ENCODE results near the gene GALR2.
"Not testable (repeated sequence)": the region's sequence is repeated elsewhere in the genome, so short reads cannot be mapped to it uniquely, and the experiment has no call there.

The GALR2 gene

DNA sequence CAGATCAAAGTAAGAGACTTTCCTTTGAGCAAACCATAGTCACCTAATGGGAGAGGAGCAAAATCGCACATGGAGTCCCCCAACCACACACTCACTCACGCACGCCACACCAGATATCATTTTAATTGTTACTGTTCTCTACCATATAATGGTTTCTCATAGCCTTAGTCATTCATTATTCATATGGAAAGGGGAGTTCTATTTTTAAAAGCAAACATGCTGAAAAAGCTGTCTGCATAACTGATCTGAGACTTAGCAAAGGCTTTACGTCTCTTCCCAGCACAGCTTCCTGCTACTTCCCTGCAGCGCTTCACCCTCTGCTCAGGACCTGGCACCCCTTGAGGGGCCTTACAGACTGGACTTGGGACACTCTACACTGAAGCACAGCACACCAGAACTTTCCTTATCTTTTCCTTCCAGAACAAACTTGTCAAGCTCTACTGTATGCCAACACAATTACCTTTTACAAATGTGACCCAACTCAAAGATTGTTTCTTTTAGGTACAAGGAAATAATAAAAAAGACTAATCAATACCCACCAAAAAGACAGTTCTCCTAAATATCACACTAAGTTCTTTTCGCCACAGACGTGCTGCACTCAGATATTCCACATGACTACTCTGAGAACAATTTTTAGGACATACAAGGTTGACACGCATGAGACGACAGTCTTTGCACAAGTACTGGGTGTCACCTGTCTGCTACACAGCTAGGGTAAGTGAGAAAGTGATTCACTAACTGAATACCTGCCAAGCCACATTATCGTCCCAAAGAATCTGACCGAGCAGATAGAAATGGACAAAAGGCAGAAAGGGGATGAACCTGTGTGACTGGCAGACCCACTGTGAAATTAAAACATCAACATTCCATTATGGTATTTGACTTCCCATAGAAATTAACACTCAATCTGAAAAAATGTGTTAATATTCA, 23.8 kb upstream of the GALR2 start:
- DNase-seq: no peak

DNA sequence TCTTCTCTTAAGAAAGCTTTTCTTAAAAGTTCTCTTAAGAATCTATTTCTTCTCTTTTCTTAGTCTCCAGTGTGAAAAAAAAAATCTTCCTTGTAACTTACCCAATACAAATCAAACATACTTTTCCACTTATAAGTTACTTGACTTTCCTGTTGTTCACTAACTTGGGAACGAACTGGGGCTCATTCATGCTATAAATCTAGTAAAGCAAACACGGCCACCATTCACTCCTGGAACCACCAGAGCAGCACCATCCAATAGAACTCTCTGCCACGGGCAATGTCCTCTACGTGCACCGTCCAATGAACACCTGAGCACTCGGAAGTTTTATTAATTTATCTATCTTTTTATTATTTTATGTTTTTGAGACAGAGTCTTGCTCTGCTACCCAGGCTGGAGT, 23.0 kb upstream of the GALR2 start:
- DNase-seq: no peak

GRCh38 chr17:76053246-76054111, 21.1 kb upstream of the GALR2 start:
- peak; percentile 30 for DNase-seq

DNA sequence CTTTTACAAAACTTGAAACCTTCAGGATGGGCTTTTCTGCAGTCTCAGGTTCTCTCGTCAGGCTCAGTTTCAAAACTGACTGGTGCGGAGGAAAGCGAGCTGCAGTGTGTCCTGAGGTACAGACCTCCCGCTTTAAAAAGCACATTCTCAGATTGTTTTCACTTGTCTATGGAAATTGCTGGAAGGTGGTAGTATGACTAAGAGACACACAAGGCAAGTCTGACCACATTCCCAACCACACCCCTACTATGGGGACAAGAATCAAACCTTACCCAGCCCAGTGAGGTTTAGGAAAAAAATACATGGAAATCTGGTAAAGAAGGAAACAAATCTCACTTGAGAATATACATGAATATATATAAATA, 20.5 kb upstream of the GALR2 start:
- no peak for DNase-seq

GRCh38 chr17:76056882-76057281, 17.7 kb upstream of the GALR2 start:
- no peak for DNase-seq

DNA sequence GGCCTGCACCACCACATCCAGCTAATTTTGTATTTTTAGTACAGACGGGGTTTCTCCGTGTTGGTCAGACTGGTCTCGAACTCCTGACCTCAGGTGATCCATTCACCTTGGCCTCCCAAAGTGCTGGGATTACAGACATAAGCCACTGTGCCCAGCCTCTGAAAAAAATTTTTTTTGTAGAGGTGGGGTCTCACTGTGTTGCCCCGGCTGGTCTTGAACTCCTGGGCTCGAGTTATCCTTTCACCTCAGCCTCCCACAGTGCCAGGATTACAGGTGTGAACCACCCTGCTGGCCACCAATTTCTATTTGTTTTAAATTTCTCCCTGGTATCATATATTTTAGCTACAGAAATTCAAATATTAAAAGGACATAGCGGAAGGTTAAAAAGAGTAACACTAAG, 16.3 kb upstream of the GALR2 start:
- not testable (repeated sequence) for DNase-seq

- peak; percentile 50 for DNase-seq
Measured at GRCh38 chr17:76063875-76064546, 10.6 kb upstream of the GALR2 start.

GRCh38 chr17:76065775-76066174, 8.8 kb upstream of the GALR2 start:
- DNase-seq: no peak

GRCh38 chr17:76071531-76072147, 2.9 kb upstream of the GALR2 start:
- DNase-seq: peak; percentile 27

DNA sequence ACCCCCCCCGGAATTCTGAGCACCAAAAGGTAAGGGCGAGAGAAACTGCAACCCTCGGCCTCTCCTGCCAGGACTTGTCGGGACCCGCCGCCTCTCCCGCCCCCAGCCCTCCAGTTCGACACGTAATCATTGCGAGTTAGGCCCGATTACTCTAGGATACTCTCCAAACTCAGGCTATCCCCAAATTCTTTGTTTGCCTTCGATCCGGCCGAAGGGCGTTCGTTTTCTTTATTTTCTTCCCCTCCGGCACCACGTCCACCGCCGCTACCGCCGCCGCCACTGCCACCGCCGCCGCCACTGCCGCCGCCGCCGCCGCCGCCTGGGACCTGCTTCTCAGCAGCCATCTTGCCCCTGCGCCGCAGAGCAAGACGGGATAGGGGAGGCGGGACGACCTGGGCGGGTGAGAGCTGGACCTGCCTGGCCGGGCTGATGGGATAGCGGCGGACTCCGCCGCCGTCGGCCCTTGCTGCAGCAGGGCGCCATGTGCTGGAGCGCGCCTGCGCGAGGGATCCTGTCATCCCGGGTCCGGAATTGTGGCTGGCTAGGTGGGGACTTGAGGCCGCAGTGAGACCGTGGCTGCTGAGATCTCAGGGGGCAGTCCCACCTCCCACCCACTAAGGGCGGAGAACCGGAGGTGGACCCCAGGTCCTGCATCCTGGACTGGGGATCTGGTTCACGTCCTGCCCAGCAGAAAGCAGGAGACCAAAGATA, 2.3 kb upstream of the GALR2 start, which contains the start of gene SRP68:
SRP68 (minus strand) TSS at position 370 of the 711 bp plus-strand sequence; CDS start at position 344, 26 bp downstream.
- peak; percentile 79 for DNase-seq

DNA sequence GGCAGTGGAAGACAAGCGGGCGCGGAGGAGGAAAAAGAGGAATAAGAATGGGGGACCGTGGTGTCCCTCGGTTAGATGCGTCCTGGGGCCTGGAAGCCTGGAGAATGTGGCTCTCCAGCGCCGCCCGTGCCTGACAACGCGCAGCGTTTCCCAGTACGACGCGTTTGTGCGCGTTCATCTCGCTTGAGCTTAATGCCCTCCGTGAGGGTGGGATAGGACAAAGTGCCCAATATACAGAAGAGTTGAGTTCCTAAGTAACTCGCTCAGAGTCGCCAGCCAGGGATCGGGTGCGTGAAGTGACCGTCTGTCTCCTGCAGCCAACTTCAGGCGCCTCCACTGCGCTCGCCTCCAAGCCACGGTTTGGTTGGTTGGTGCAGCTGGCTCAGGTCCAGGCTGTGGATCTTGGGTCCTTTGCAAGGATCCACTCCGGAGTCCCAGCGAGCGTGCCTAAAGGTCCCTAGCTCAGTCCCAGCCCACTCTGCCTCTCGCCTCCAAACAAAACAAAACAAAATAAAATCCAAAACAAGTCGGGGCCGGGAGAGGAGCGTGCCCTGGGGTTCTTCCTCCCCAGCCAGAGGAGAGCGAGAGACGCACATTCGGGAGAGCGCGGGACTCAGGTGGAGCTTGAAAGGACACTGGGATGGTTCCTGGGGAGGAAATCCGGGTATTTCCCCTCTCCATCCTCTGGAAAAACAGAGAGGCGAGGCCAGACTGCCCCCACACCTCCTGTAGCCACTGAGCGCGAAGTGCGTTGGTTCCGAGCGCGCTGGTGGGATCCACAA, 974 bp downstream of the GALR2 start:
- peak; percentile 35 for DNase-seq

DNA sequence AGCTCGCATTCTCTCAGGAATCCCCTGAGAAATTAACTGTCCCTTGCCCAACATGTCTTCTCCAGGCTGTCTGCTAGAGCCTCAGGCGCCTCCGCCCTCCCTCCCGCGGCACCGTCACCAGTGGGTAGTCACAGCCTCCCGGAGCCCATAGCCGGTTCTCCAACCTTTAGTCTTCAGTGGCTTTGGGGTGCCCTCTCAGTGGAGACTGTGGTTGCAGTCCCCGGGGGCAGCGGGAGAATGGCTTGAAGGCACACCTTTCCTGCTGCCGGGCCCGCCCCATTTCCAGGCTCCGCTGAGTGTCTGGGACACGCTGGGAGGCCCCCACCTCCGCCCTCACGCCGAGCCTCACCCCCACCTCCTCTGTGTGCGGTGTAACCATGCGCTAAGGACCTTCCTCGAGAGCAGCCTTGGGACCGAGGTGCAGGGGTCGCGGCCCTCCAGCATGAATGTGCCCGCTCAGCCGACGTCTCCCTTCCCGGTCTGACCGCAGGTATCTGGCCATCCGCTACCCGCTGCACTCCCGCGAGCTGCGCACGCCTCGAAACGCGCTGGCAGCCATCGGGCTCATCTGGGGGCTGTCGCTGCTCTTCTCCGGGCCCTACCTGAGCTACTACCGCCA, 1.7 kb downstream of the GALR2 start:
- no peak for DNase-seq

DNA sequence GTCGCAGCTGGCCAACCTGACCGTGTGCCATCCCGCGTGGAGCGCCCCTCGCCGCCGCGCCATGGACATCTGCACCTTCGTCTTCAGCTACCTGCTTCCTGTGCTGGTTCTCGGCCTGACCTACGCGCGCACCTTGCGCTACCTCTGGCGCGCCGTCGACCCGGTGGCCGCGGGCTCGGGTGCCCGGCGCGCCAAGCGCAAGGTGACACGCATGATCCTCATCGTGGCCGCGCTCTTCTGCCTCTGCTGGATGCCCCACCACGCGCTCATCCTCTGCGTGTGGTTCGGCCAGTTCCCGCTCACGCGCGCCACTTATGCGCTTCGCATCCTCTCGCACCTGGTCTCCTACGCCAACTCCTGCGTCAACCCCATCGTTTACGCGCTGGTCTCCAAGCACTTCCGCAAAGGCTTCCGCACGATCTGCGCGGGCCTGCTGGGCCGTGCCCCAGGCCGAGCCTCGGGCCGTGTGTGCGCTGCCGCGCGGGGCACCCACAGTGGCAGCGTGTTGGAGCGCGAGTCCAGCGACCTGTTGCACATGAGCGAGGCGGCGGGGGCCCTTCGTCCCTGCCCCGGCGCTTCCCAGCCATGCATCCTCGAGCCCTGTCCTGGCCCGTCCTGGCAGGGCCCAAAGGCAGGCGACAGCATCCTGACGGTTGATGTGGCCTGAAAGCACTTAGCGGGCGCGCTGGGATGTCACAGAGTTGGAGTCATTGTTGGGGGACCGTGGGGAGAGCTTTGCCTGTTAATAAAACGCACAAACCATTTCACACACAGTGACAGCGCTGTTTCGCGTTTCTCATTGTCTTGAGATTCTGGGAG, 2.4 kb downstream of the GALR2 start:
- DNase-seq: peak; percentile 36

- no peak for DNase-seq
Measured at GRCh38 chr17:76077584-76078110, 3.1 kb downstream of the GALR2 start.

- not testable (repeated sequence) for DNase-seq
Measured at GRCh38 chr17:76078370-76078769, 3.8 kb downstream of the GALR2 start.

DNA sequence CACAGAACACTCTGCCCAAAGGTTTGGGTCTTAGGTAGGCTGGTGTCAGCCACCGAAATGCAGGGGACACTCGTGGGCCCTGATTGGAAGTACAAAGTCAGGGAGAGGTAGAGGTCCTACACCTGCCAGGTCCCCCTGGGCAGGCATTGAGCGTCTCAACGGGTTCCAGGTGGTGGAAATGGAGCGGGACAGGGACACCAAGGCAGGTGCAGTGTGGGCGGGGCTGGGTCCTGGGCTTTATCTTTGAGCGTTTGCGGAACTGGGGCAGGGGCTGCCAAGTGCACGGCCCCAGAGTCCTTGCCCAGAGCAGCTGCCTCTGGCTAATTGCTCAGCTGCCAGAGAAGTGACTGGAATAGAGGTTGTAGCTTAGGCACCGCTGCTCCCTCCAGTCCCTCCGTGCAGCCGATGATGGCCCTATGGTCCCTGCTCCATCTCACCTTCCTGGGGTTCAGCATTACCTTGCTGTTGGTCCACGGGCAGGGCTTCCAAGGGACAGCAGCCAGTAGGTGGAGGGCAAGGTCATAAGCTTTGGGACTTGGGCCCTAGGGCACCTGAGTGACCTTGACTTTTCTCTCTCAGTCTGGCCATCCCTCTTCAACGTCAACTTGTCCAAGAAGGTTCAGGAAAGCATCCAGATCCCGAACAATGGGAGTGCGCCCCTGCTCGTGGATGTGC, 4.4 kb downstream of the GALR2 start, which contains the start of gene ZACN:
ZACN (plus strand) TSS at position 323 of the 675 bp plus-strand sequence; CDS start at position 406, 83 bp downstream.
- DNase-seq: no peak

GRCh38 chr17:76079535-76079955, 5.0 kb downstream of the GALR2 start:
- DNase-seq: no peak

DNA sequence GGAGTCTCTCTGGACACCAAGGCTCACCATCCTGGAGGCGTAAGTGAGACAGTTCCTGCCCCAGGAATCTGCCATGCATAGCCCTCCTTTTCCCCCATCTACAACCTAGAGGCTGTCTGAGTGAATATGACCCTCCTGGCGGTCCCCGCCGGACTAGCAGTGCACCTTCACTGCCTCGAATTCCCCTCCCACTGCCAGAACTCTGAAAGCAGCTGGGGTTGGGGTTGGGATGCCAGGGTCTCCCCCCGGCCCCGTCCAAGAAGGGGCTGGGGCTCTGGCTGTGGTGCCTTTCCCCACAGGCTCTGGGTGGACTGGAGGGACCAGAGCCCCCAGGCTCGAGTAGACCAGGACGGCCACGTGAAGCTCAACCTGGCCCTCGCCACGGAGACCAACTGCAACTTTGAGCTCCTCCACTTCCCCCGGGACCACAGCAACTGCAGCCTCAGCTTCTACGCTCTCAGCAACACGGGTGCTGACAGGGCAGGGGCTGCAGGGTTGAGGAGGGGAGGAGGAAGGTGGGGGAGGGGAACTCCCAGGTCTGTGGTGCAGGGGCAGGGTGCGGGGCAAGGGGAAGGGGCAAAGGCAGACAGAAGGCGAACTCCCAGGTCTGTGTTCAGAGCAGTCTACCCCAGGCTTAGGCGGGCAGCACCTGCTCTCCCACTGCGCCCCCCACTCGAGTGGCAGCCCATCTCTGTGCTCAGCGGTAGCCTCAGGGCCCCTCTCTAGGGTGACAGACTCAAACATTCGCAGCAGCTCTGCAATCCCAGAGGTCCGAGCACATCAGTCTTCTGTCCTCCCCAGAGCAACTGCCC, 5.6 kb downstream of the GALR2 start:
- DNase-seq: no peak
